Sigmoid colon (tissue), 7 donors: ENCODE measurements around the gene TARBP2. TPM values are rescaled to one million over a fixed set of nuclear protein-coding genes. Genes with fewer than 3 reads are reported as not detected.

Experiments
- DNase-seq: peaks from one replicate; pipeline ENCODE4 v3.0.0-alpha.2; 2019
- H3K27ac ChIP-seq, 4 donors: fragments of 200-600 bp; sonication (generic); one replicate each; pipeline ENCODE4 v1.5.1; 2016 to 2019; ENCODE audit warnings: mild to moderate bottlenecking in 1 of 4
- H3K27me3 ChIP-seq, 3 donors: fragments of 200-600 bp; sonication (generic); one replicate each; pipeline ENCODE4 v1.5.1; 2019; ENCODE audit warnings: mild to moderate bottlenecking in 1 of 3
- H3K36me3 ChIP-seq, 4 donors: fragments of 200-600 bp; sonication (generic); one replicate each; pipeline ENCODE4 v1.5.1; 2016 to 2019
- H3K4me1 ChIP-seq, 4 donors: fragments of 200-600 bp; sonication (generic); one replicate each; pipeline ENCODE4 v1.5.1; 2017 to 2019
- H3K4me3 ChIP-seq, 4 donors: fragments of 200-600 bp; sonication (generic); one replicate each; pipeline ENCODE4 v1.5.1; 2017 to 2019; ENCODE audit warnings: mild to moderate bottlenecking in 2 of 4, moderate library complexity in 1 of 4
- H3K9me3 ChIP-seq, 4 donors: fragments of 200-600 bp in 3 of 4; sonication (generic) in 3 of 4; one replicate each; pipeline versions ENCODE4 v1.5.1 to v1.6.1; 2013 to 2019
- EP300 ChIP-seq, 4 donors: sonication (generic); formaldehyde crosslinking; IDR thresholded peaks; one replicate each; pipeline ENCODE4 v1.6.1; 2017; ENCODE audit warnings: antibody characterized with exemption in 4 of 4
- POLR2A ChIP-seq, 2 donors: fragments of 450-650 bp; IDR thresholded peaks; one replicate each; pipeline ENCODE4 v1.6.1; 2016; ENCODE audit warnings: antibody characterized with exemption in 2 of 2, mild to moderate bottlenecking in 2 of 2, moderate library complexity in 2 of 2
- POLR2AphosphoS5 ChIP-seq, 4 donors: sonication (generic); formaldehyde crosslinking; IDR thresholded peaks; one replicate each; pipeline ENCODE4 v1.6.1; 2017; ENCODE audit warnings: antibody characterized with exemption in 4 of 4
- WGBS, 2 donors: extraction: QIAGEN DNeasy Blood & Tissue Kit; methylation state at CpG; one replicate each; pipeline ENCODE4 v1.1.7; 2013; 5-methylcytosine and 5-hydroxymethylcytosine counted together
- intact Hi-C: fragments of 100-400 bp; cut with DNase I; formaldehyde crosslinking; loops from one replicate; pipeline ENCODE4 v1.15.1; 2023
- polyA plus RNA-seq, 3 donors: library from polyadenylated mRNA; stranded (reverse); fragments of 200-250 nt; gene quantifications; one replicate each; pipeline ENCODE4 v1.2.3, GENCODE V29; 2013
- total RNA-seq, 4 donors: library from RNA; depleted of rRNA; stranded (reverse); fragments of >200 nt; gene quantifications; one replicate each; pipeline ENCODE4 v1.1.0, GENCODE V29; 2016
- TF ChIP-seq, protein P1 (sequence below), 4 experiments: fragments of 450-650 bp in 3 of 4; fragments of 200-600 bp in 1 of 4; IDR thresholded peaks; one replicate each; pipeline ENCODE4 v1.5.1; 2016 to 2019; ENCODE audit warnings: antibody characterized with exemption in 4 of 4, mild to moderate bottlenecking in 3 of 4, moderate library complexity in 2 of 4
- donor health status: healthy with polysubstance abuse.
- donor health status: Bipolar disorder and iron deficiency.
- donor health status: healthy.

The TARBP2 gene
- total and polyA plus RNA-seq, 7 donors: 16.1 to 29.9 (median 19.7) TPM

- H3K36me3 ChIP-seq: peaks cover 12 to 100% (median 59%) of the 10 kb centered on the region in 4 donors
- H3K4me1 ChIP-seq: peaks cover 0 to 14% (median 5%) of the 10 kb centered on the region in 4 donors
- peak; percentile 66 for DNase-seq
- H3K9me3 ChIP-seq: no peaks in the 10 kb centered on the region
- H3K27ac ChIP-seq: peak overlapping the region in 3 of 4 donors; percentile 13 to 35 (median 20)
- H3K4me3 ChIP-seq: no peak overlapping the region
- no peak for TF ChIP-seq POLR2A (IDR thresholded peaks at IDR 0.05)
- no peak for TF ChIP-seq EP300 (IDR thresholded peaks at IDR 0.05)
- TF ChIP-seq POLR2AphosphoS5 (IDR thresholded peaks at IDR 0.05): no peak
- TF ChIP-seq, protein P1, sequence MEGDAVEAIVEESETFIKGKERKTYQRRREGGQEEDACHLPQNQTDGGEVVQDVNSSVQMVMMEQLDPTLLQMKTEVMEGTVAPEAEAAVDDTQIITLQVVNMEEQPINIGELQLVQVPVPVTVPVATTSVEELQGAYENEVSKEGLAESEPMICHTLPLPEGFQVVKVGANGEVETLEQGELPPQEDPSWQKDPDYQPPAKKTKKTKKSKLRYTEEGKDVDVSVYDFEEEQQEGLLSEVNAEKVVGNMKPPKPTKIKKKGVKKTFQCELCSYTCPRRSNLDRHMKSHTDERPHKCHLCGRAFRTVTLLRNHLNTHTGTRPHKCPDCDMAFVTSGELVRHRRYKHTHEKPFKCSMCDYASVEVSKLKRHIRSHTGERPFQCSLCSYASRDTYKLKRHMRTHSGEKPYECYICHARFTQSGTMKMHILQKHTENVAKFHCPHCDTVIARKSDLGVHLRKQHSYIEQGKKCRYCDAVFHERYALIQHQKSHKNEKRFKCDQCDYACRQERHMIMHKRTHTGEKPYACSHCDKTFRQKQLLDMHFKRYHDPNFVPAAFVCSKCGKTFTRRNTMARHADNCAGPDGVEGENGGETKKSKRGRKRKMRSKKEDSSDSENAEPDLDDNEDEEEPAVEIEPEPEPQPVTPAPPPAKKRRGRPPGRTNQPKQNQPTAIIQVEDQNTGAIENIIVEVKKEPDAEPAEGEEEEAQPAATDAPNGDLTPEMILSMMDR (IDR thresholded peaks at IDR 0.05): no peak
- intact Hi-C loops: no loop called here
- no peaks in the 10 kb centered on the region for H3K27me3 ChIP-seq
- 85 to 88% methylated on average over 18 of the region's 18 CpGs for WGBS, 2 donors
Observed at GRCh38 chr12:53482626-53483168, 18.4 kb upstream of the TARBP2 start.

GRCh38 chr12:53483225-53483978 lies 17.7 kb upstream of the TARBP2 start:
- Histone ChIP-seq H3K4me1 (peaks cover 0 to 8% (median 1%) of the 10 kb centered on the region in 4 donors), H3K9me3 (no peaks in the 10 kb centered on the region), H3K36me3 (peaks cover 12 to 98% (median 53%) of the 10 kb centered on the region in 4 donors), H3K27me3 (no peaks in the 10 kb centered on the region), H3K27ac (no peak overlapping the region), H3K4me3 (no peak overlapping the region)
- TF ChIP-seq POLR2A (IDR thresholded peaks at IDR 0.05) (no peak), POLR2AphosphoS5 (IDR thresholded peaks at IDR 0.05) (peak in 1 of 4 donors; percentile 41)
- 37 to 69% methylated on average over 9 of the region's 9 CpGs for WGBS, 2 donors
- DNase-seq: peak; percentile 67
- intact Hi-C loops: no loop called here

DNA sequence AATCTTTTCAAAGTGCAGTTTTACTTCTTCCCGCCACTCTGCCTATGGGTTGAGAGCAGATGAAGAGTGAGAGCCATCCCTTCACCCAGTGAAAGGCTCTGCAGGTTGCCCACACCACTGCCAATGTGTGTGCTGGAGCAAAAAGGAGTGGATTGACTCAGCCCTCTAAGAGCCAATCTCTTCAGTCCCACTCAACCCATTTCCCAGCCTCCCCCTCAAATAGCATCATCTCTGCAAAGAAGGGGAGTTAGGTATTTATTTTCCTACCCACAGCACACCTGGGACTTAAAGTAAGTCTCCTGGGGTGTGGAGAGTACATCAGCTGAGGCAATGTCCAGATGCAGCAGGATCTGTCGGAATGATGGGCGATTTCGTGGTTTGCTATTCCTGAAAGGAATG lies 17.1 kb upstream of the TARBP2 start:
- intact Hi-C loops: no loop called here
- 90 to 95% methylated on average over 4 of the region's 4 CpGs for WGBS, 2 donors
- Histone ChIP-seq H3K27me3 (no peaks in the 10 kb centered on the region), H3K36me3 (peaks cover 9 to 92% (median 49%) of the 10 kb centered on the region in 4 donors), H3K9me3 (no peaks in the 10 kb centered on the region), H3K27ac (no peak overlapping the region), H3K4me1 (peaks cover 0 to 6% (median 0%) of the 10 kb centered on the region in 4 donors), H3K4me3 (no peak overlapping the region)
- TF ChIP-seq EP300 (IDR thresholded peaks at IDR 0.05): no peak
- no peak for TF ChIP-seq POLR2AphosphoS5 (IDR thresholded peaks at IDR 0.05)
- TF ChIP-seq, protein P1 (IDR thresholded peaks at IDR 0.05): no peak
- TF ChIP-seq POLR2A (IDR thresholded peaks at IDR 0.05): no peak
- peak; percentile 7 for DNase-seq

GRCh38 chr12:53484686-53485575 lies 16.2 kb upstream of the TARBP2 start:
- no peak for TF ChIP-seq EP300 (IDR thresholded peaks at IDR 0.05)
- peak in 1 of 4 donors; percentile 33 for TF ChIP-seq POLR2AphosphoS5 (IDR thresholded peaks at IDR 0.05)
- TF ChIP-seq POLR2A (IDR thresholded peaks at IDR 0.05): no peak
- TF ChIP-seq, protein P1 (IDR thresholded peaks at IDR 0.05): no peak
- peaks cover 0 to 6% (median 0%) of the 10 kb centered on the region in 4 donors for H3K4me1 ChIP-seq
- peaks cover 3 to 82% (median 41%) of the 10 kb centered on the region in 4 donors for H3K36me3 ChIP-seq
- WGBS, 2 donors: 85 to 89% methylated on average over 10 of the region's 10 CpGs
- H3K9me3 ChIP-seq: no peaks in the 10 kb centered on the region
- H3K4me3 ChIP-seq: no peak overlapping the region
- intact Hi-C loops: no loop called here
- no peaks in the 10 kb centered on the region for H3K27me3 ChIP-seq
- no peak overlapping the region for H3K27ac ChIP-seq
- DNase-seq: peak; percentile 61
